Eye (tissue), 1 donor: ENCODE data around the gene PKN2.
"Not testable (repeated sequence)": the region's sequence is repeated elsewhere in the genome, so short reads cannot be mapped to it uniquely, and the experiment has no call there.

Experiments
- DNase-seq: peaks from one replicate; pipeline ENCODE4 v3.0.0-alpha.2; 2015

PKN2 gene

GRCh38 chr1:88680471-88680870 is 3.6 kb upstream of the PKN2 start:
- no peak for DNase-seq

- DNase-seq: no peak
Measured at GRCh38 chr1:88680911-88681622, 3.0 kb upstream of the PKN2 start.

GRCh38 chr1:88684482-88685258 is 597 bp downstream of the PKN2 start:
- peak; percentile 89 for DNase-seq

- no peak for DNase-seq
Measured at GRCh38 chr1:88685259-88685620, 1.2 kb downstream of the PKN2 start.

- no peak for DNase-seq
Measured at GRCh38 chr1:88691540-88691939, 7.5 kb downstream of the PKN2 start.

GRCh38 chr1:88695781-88696180 is 11.7 kb downstream of the PKN2 start:
- DNase-seq: no peak

GRCh38 chr1:88697503-88697902 is 13.4 kb downstream of the PKN2 start:
- no peak for DNase-seq

GRCh38 chr1:88698140-88698539 is 14.1 kb downstream of the PKN2 start:
- DNase-seq: no peak

GRCh38 chr1:88698764-88699163 is 14.7 kb downstream of the PKN2 start:
- DNase-seq: no peak

- DNase-seq: no peak
Measured at GRCh38 chr1:88700425-88701013, 16.4 kb downstream of the PKN2 start.

GRCh38 chr1:88701275-88701674 is 17.2 kb downstream of the PKN2 start:
- no peak for DNase-seq

GRCh38 chr1:88701793-88702192 is 17.7 kb downstream of the PKN2 start:
- DNase-seq: not testable (repeated sequence)

- no peak for DNase-seq
Measured at GRCh38 chr1:88708011-88708410, 23.9 kb downstream of the PKN2 start.

GRCh38 chr1:88712907-88713306 is 28.8 kb downstream of the PKN2 start:
- DNase-seq: not testable (repeated sequence)

GRCh38 chr1:88716571-88716970 is 32.5 kb downstream of the PKN2 start:
- not testable (repeated sequence) for DNase-seq

GRCh38 chr1:88722492-88722891 is 38.4 kb downstream of the PKN2 start:
- no peak for DNase-seq

GRCh38 chr1:88726697-88727096 is 42.6 kb downstream of the PKN2 start:
- DNase-seq: no peak

- no peak for DNase-seq
Measured at GRCh38 chr1:88727205-88727604, 43.1 kb downstream of the PKN2 start.

GRCh38 chr1:88729297-88729696 is 45.2 kb downstream of the PKN2 start:
- DNase-seq: no peak

- DNase-seq: no peak
Measured at GRCh38 chr1:88730132-88730675, 46.1 kb downstream of the PKN2 start.

- DNase-seq: no peak
Measured at GRCh38 chr1:88730995-88731394, 46.9 kb downstream of the PKN2 start.

- DNase-seq: peak; percentile 58
Measured at GRCh38 chr1:88731475-88732269, 47.6 kb downstream of the PKN2 start.

- DNase-seq: no peak
Measured at GRCh38 chr1:88735382-88735781, 51.3 kb downstream of the PKN2 start.
